ENCODE results near the gene USP22. TPM values are rescaled to one million over a fixed set of nuclear protein-coding genes. Genes with fewer than 3 reads are reported as not detected.

Gene USP22
- total RNA-seq, 4 donors from 2014 or later: 120 to 258 (median 143) TPM

GRCh38 chr17:20954794-20955193, 88.0 kb downstream of the USP22 start:
- Histone ChIP-seq H3K36me3 (no peaks in the 10 kb centered on the region), H3K27me3 (no peaks in the 10 kb centered on the region), H3K27ac (peak overlapping the region in 3 of 4 donors; percentile 64 to 91 (median 82)), H3K4me1 (peaks cover 18 to 33% of the 10 kb centered on the region in 2 donors), H3K4me3 (peak overlapping the region in 1 of 4 donors; percentile 7), H3K9me3 (no peaks in the 10 kb centered on the region)
- DNase-seq (no peak), ATAC-seq (peak in 1 of 2 donors; percentile 16)
- intact Hi-C loops (cut with DNase I; ENCODE audit: low total_unique reads) (loop anchor here (10.0 kb wide), 1 partner anchor 90 kb away; the partner anchor contains the start of gene USP22), in situ Hi-C loops (cut with MboI; ENCODE audit: low sequenced_read_pairs in 4 of 4) (no loop called here)
- TF ChIP-seq CTCF (IDR thresholded peaks at IDR 0.05 in 4 of 5, conservative IDR thresholded peaks at IDR 0.05 in 1 of 5): no peak
- TF ChIP-seq POLR2A (IDR thresholded peaks at IDR 0.05): no peak

DNA sequence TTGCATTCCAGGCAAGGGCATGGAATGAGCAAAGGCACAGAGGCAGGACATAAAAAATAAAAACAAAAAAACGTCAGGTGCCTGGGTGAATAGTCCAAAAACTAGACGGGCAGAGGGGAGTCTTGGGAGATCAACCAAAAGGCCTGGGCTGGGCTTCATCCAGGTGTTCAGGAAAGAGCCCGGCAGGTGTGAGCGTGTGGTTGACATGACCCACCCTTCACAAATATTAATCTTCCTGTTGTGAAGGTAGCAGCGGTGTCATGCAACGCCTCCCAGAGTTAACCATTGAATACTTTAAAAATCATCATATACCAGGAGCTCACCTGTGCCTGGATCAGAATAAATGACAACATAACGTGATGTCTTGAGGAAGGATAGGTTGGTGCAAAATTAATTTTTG, 90.6 kb downstream of the USP22 start:
- DNase-seq (no peak), ATAC-seq (no peak)
- intact Hi-C loops (cut with DNase I; ENCODE audit: low total_unique reads): loop anchor here (10.0 kb wide), 1 partner anchor 93 kb away; the partner anchor contains the start of gene USP22
- Histone ChIP-seq H3K4me3 (no peak overlapping the region), H3K27me3 (no peaks in the 10 kb centered on the region), H3K4me1 (peaks cover 18 to 26% of the 10 kb centered on the region in 2 donors), H3K9me3 (no peaks in the 10 kb centered on the region), H3K27ac (no peak overlapping the region), H3K36me3 (no peaks in the 10 kb centered on the region)
- TF ChIP-seq CTCF (IDR thresholded peaks at IDR 0.05 in 4 of 5, conservative IDR thresholded peaks at IDR 0.05 in 1 of 5) (no peak), POLR2A (IDR thresholded peaks at IDR 0.05) (no peak)
- in situ Hi-C loops (cut with MboI; ENCODE audit: low sequenced_read_pairs in 4 of 4): no loop called here

Other genes starting within 250 kb of the USP22 start
- 10 to 100 TPM; 35.7 to 73.2 (median 43.2) TPM for gene DHRS7B, start 84.0 kb upstream of the USP22 start, total RNA-seq
- gene TMEM11, start 171.2 kb upstream of the USP22 start, total RNA-seq: 100 to 1,000 TPM in 2 of 4 donors, 10 to 100 TPM in 2; 70.6 to 131 (median 90.9) TPM
- 10 to 100 TPM; 10.1 to 21.2 (median 15.5) TPM for gene NATD1, start 210.4 kb upstream of the USP22 start, total RNA-seq
- gene MAP2K3, start 241.7 kb upstream of the USP22 start, total RNA-seq: 100 to 1,000 TPM in 1 of 4 donors, 10 to 100 TPM in 3; 15.7 to 170 (median 63.8) TPM

Data from gastrocnemius medialis (tissue), 4 donors.